H1 (cell line): Measurements from ENCODE around the gene POU2F1. TPM values are rescaled to one million over a fixed set of nuclear protein-coding genes. Genes with fewer than 3 reads are reported as not detected.

ENCODE experiments used
- CTCF ChIA-PET: fragments of 300-600 bp; sonication (Branson Sonifier 250); formaldehyde crosslinking; loops from one replicate; lab custom pipeline; 2021; ENCODE audit not compliant: partially characterized antibody; lab: Charles Lee
- POLR2A ChIA-PET: fragments of 300-600 bp; sonication (Branson Sonifier 250); formaldehyde crosslinking; loops from one replicate; lab custom pipeline; 2021; ENCODE audit warnings: inconsistent platforms; ENCODE audit not compliant: partially characterized antibody; lab: Charles Lee
- DNase-seq, 2 experiments: peaks; one replicate each; pipeline versions ENCODE4 v3.0.0 to v3.0.0-alpha.2; 2010 to 2022; ENCODE audit warnings: low spot score in 2 of 2, low read depth in 1 of 2, mixed read lengths in 1 of 2
- FAIRE-seq: peaks from 2 replicates; lab custom pipeline; 2011; peaks lifted over from hg19 to GRCh38; lab: Jason Lieb, UNC
- H2AFZ ChIP-seq: 2 replicates; pipeline ENCODE4 v1.8.1; 2012; ENCODE audit warnings: low read length, inconsistent platforms
- H2AK5ac ChIP-seq: 2 replicates; pipeline ENCODE4 v1.6.1; 2013; ENCODE audit warnings: low read depth, low read length
- H2BK120ac ChIP-seq: replicated peaks from 2 replicates; pipeline ENCODE3; 2013; ENCODE audit warnings: low read depth, low read length, inconsistent platforms
- H2BK12ac ChIP-seq: 2 replicates; pipeline ENCODE4 v1.6.1; 2013; ENCODE audit warnings: low read depth, low read length
- H2BK15ac ChIP-seq: 2 replicates; pipeline ENCODE4 v1.6.1; 2013; ENCODE audit warnings: low read length
- H2BK20ac ChIP-seq: 2 replicates; pipeline ENCODE4 v1.6.1; 2013; ENCODE audit warnings: low read length
- H2BK5ac ChIP-seq: 2 replicates; pipeline ENCODE4 v1.6.1; 2013; ENCODE audit warnings: low read depth, low read length
- H3K14ac ChIP-seq: 2 replicates; pipeline ENCODE4 v1.6.1; 2013; ENCODE audit warnings: inconsistent platforms; ENCODE audit not compliant: insufficient read length
- H3K18ac ChIP-seq: 2 replicates; pipeline ENCODE4 v1.6.1; 2013; ENCODE audit warnings: low read length; ENCODE audit errors: extremely low read depth
- H3K23ac ChIP-seq: 2 replicates; pipeline ENCODE4 v1.6.1; 2013; ENCODE audit warnings: inconsistent platforms; ENCODE audit not compliant: insufficient read length
- H3K23me2 ChIP-seq: 2 replicates; pipeline ENCODE4 v1.6.1; 2013; ENCODE audit warnings: low read depth, low read length
- H3K27ac ChIP-seq: 2 replicates; pipeline ENCODE4 v1.6.1; 2011; ENCODE audit warnings: low read depth, low read length, inconsistent platforms
- H3K27me3 ChIP-seq, 4 experiments: replicated peaks in 1 of 4; 1 replicate in 1 of 4; 2 replicates in 3 of 4; pipeline versions ENCODE4 v1.6.1 to v1.8.1; 2011 to 2013; ENCODE audit warnings: low read length in 3 of 4, mild to moderate bottlenecking in 3 of 4, inconsistent platforms in 2 of 4, mixed read lengths in 2 of 4, moderate library complexity in 1 of 4; ENCODE audit not compliant: control insufficient read depth in 3 of 4, insufficient read depth in 3 of 4; ENCODE audit errors: extremely low read depth in 1 of 4
- H3K36me3 ChIP-seq, 4 experiments: 2 replicates each; pipeline versions ENCODE4 v1.6.1 to v1.8.1; 2011 to 2013; ENCODE audit warnings: mild to moderate bottlenecking in 4 of 4, low read length in 3 of 4, moderate library complexity in 2 of 4, control low read depth in 1 of 4, inconsistent platforms in 1 of 4; ENCODE audit not compliant: insufficient read depth in 4 of 4, control insufficient read depth in 2 of 4
- H3K4ac ChIP-seq: replicated peaks from 2 replicates; pipeline ENCODE3; 2013; ENCODE audit warnings: low read length, low read depth, mixed read lengths, inconsistent platforms; ENCODE audit not compliant: insufficient read length
- H3K4me1 ChIP-seq, 4 experiments: replicated peaks in 1 of 4; 1 replicate in 1 of 4; 2 replicates in 3 of 4; pipeline versions ENCODE4 v1.6.1 to v1.8.1; 2011 to 2013; ENCODE audit warnings: low read length in 3 of 4, inconsistent platforms in 2 of 4, mixed read lengths in 1 of 4; ENCODE audit not compliant: insufficient read depth in 4 of 4, control insufficient read depth in 3 of 4
- H3K4me2 ChIP-seq, 2 experiments: 2 replicates each; pipeline versions ENCODE4 v1.6.1 to v1.8.1; 2011 to 2013; ENCODE audit warnings: low read depth in 2 of 2, low read length in 2 of 2, control low read depth in 1 of 2, inconsistent platforms in 1 of 2, mild to moderate bottlenecking in 1 of 2; ENCODE audit not compliant: insufficient read depth in 1 of 2
- H3K4me3 ChIP-seq, 4 experiments: fragments of 200-600, 300-600 bp in 1 of 4; sonication (generic), shearing (Covaris generic), sonication (Bioruptor Twin) in 1 of 4; 2 replicates each; pipeline versions ENCODE4 v1.5.1 to v1.8.1; 2011 to 2016; ENCODE audit warnings: low read length in 4 of 4, low read depth in 3 of 4, control low read depth in 2 of 4, inconsistent platforms in 2 of 4, mild to moderate bottlenecking in 2 of 4, mixed read lengths in 1 of 4, moderate library complexity in 1 of 4; ENCODE audit not compliant: insufficient read depth in 2 of 4; ENCODE audit errors: extremely low read depth in 1 of 4
- H3K56ac ChIP-seq: replicated peaks from 2 replicates; pipeline ENCODE3; 2013; ENCODE audit warnings: low read depth, mild to moderate bottlenecking, mixed read lengths, low read length, inconsistent platforms; ENCODE audit not compliant: insufficient read length
- H3K79me1 ChIP-seq: 2 replicates; pipeline ENCODE4 v1.6.1; 2013; ENCODE audit warnings: low read depth, low read length, control low read depth
- H3K79me2 ChIP-seq, 2 experiments: 2 replicates each; pipeline versions ENCODE4 v1.6.1 to v1.8.1; 2012 to 2013; ENCODE audit warnings: low read length in 2 of 2, mild to moderate bottlenecking in 2 of 2, inconsistent platforms in 1 of 2; ENCODE audit not compliant: insufficient read depth in 2 of 2, control insufficient read depth in 1 of 2
- H3K9ac ChIP-seq, 4 experiments: replicated peaks in 1 of 4; 1 replicate in 1 of 4; 2 replicates in 3 of 4; pipeline versions ENCODE4 v1.6.1 to v1.8.1; 2011 to 2013; ENCODE audit warnings: low read depth in 3 of 4, low read length in 3 of 4, control low read depth in 2 of 4, mild to moderate bottlenecking in 2 of 4, moderate library complexity in 2 of 4, inconsistent platforms in 1 of 4; ENCODE audit errors: extremely low read depth in 1 of 4
- H3K9me3 ChIP-seq, 2 experiments: 2 replicates each; pipeline versions ENCODE4 v1.6.1 to v1.8.1; 2012 to 2013; ENCODE audit warnings: mild to moderate bottlenecking in 2 of 2, moderate library complexity in 2 of 2, control low read depth in 1 of 2, inconsistent platforms in 1 of 2, low read depth in 1 of 2, low read length in 1 of 2, mixed read lengths in 1 of 2; ENCODE audit not compliant: insufficient read depth in 2 of 2
- H4K20me1 ChIP-seq, 2 experiments: replicated peaks in 1 of 2; 2 replicates each; pipeline versions ENCODE3 to v1.8.1; 2011 to 2013; ENCODE audit warnings: inconsistent platforms in 2 of 2, low read length in 2 of 2, mild to moderate bottlenecking in 1 of 2; ENCODE audit not compliant: insufficient read depth in 2 of 2, control insufficient read depth in 1 of 2
- H4K5ac ChIP-seq: 2 replicates; pipeline ENCODE4 v1.6.1; 2013; ENCODE audit warnings: low read length, low read depth, mixed read lengths, inconsistent platforms; ENCODE audit not compliant: insufficient read length
- H4K8ac ChIP-seq: 2 replicates; pipeline ENCODE4 v1.8.0; 2013; ENCODE audit warnings: mild to moderate bottlenecking, moderate library complexity, low read length, inconsistent platforms; ENCODE audit not compliant: insufficient read depth; ENCODE audit errors: extremely low read depth
- H4K91ac ChIP-seq: replicated peaks from 2 replicates; pipeline ENCODE3; 2013; ENCODE audit warnings: low read length, mixed read lengths, inconsistent platforms; ENCODE audit not compliant: insufficient read length
- BACH1 ChIP-seq: IDR thresholded peaks from 2 replicates; pipeline ENCODE4 v1.6.1; 2012; ENCODE audit warnings: low read length, improper control_type of control experiment
- BRCA1 ChIP-seq: IDR thresholded peaks from 2 replicates; pipeline ENCODE4 v1.6.1; 2012; ENCODE audit warnings: low read depth, low read length, improper control_type of control experiment
- CTBP2 ChIP-seq: IDR thresholded peaks from 2 replicates; pipeline ENCODE4 v1.7.0; 2011; ENCODE audit warnings: borderline replicate concordance, mild to moderate bottlenecking, moderate library complexity, mixed read lengths, low read length; ENCODE audit not compliant: insufficient read depth, insufficient read length
- JUN ChIP-seq: IDR thresholded peaks from 2 replicates; pipeline ENCODE4 v1.6.1; 2011; ENCODE audit warnings: low read depth, mild to moderate bottlenecking, improper control_type of control experiment, low read length
- JUND ChIP-seq: IDR thresholded peaks from 2 replicates; pipeline ENCODE4 v1.6.1; 2011; ENCODE audit warnings: mild to moderate bottlenecking, improper control_type of control experiment, low read length
- KDM1A ChIP-seq: fragments of 200-600, 300-600 bp; sonication (generic); IDR thresholded peaks from 2 replicates; pipeline ENCODE4 v1.7.1; 2016; ENCODE audit warnings: mild to moderate bottlenecking, low read length, borderline replicate concordance
- POLR2A ChIP-seq, 2 experiments: IDR thresholded peaks; 1 replicate in 1 of 2; 2 replicates in 1 of 2; pipeline ENCODE4 v1.6.1; 2011; ENCODE audit warnings: low read depth in 2 of 2, low read length in 2 of 2, mild to moderate bottlenecking in 2 of 2; ENCODE audit errors: control extremely low read depth in 1 of 2
- RFX5 ChIP-seq: IDR thresholded peaks from 2 replicates; pipeline ENCODE4 v1.6.1; 2011; ENCODE audit warnings: low read depth, low read length, improper control_type of control experiment, borderline replicate concordance
- SIX5 ChIP-seq: IDR thresholded peaks from 2 replicates; pipeline ENCODE4 v1.6.1; 2011; ENCODE audit warnings: mild to moderate bottlenecking, low read depth, low read length
- SP1 ChIP-seq: IDR thresholded peaks from 2 replicates; pipeline ENCODE4 v1.6.1; 2011; ENCODE audit warnings: low read depth, low read length
- TEAD4 ChIP-seq: IDR thresholded peaks from 2 replicates; pipeline ENCODE4 v1.6.1; 2012; ENCODE audit warnings: low read depth, low read length, inconsistent platforms, mixed read lengths
- USF2 ChIP-seq: IDR thresholded peaks from 2 replicates; pipeline ENCODE4 v1.6.1; 2011; ENCODE audit warnings: low read length, improper control_type of control experiment
- WGBS, 2 experiments: shearing (Covaris generic) in 1 of 2; methylation state at CpG; one replicate each; pipeline versions ENCODE4 v1.1.6 to v1.1.7; 2013 to 2015; ENCODE audit warnings: low lambda C conversion rate in 2 of 2, mixed read lengths in 2 of 2, inconsistent platforms in 1 of 2, low coverage in 1 of 2, missing lambda C conversion rate in 1 of 2; ENCODE audit not compliant: insufficient replicate concordance in 2 of 2, insufficient coverage in 1 of 2, insufficient read length in 1 of 2; ENCODE audit errors: extremely low coverage in 1 of 2, missing lambda C conversion rate in 1 of 2; 5-methylcytosine and 5-hydroxymethylcytosine counted together
- polyA plus RNA-seq, 7 experiments: library from polyadenylated mRNA; depleted of rRNA in 3 of 7; stranded (reverse) in 5 of 7; unstranded in 2 of 7; fragments of >200 nt in 5 of 7; fragments of 200-250 nt in 2 of 7; gene quantifications; 1 replicate in 5 of 7; 2 replicates in 1 of 7; 4 replicates in 1 of 7; pipeline versions ENCODE4 v1.2.1 to v1.2.3, GENCODE V29; 2011 to 2013; ENCODE audit warnings: missing spikeins in 2 of 7, mixed read lengths in 2 of 7
- total RNA-seq: library from RNA; stranded (reverse); fragmentation: NEBNext Ultra II Directional; extraction: Animal tissue kit (Norgen Biotek cat#: 25700); gene quantifications from 2 replicates; pipeline ENCODE4 v1.2.1, GENCODE V29; 2021
- TF ChIP-seq, protein P1 (sequence below): IDR thresholded peaks from 2 replicates; pipeline ENCODE4 v1.6.1; 2012; ENCODE audit warnings: inconsistent platforms

The POU2F1 gene
- total and polyA plus RNA-seq, 2 of the 8 experiments (the other 6 are each of a cell fraction or from before 2014, with no cell fraction given): 37.0 to 57.2 TPM

GRCh38 chr1:167237000-167237399 lies 16.3 kb downstream of the POU2F1 start:
- peaks cover 20 to 24% of the 10 kb centered on the region in 2 experiments for H4K20me1 ChIP-seq

More at GRCh38 chr1:167237000-167237399, 16.3 kb downstream of the POU2F1 start:
- Histone ChIP-seq H2BK20ac (no peak overlapping the region), H2AK5ac (no peak overlapping the region), H4K5ac (no peak overlapping the region), H3K79me1 (peaks cover 6% of the 10 kb centered on the region; the same call in 1 of the 2 replicates), H3K23ac (no peak overlapping the region), H2BK5ac (no peak overlapping the region), H3K56ac (no peak overlapping the region), H3K79me2 (peaks cover 24 to 98% of the 10 kb centered on the region in 2 experiments), H3K27ac (no peak overlapping the region), H3K4me2 (no peak overlapping the region), H3K27me3 (no peaks in the 10 kb centered on the region), H3K4me3 (no peak overlapping the region), H2BK12ac (no peak overlapping the region), H3K4me1 (peaks cover 0 to 4% (median 2%) of the 10 kb centered on the region in 4 experiments; a peak in 4 of 7 replicates), H3K23me2 (no peaks in the 10 kb centered on the region), H3K36me3 (no peaks in the 10 kb centered on the region), H3K18ac (no peak overlapping the region), H3K9me3 (no peaks in the 10 kb centered on the region), H3K9ac (no peak overlapping the region), H3K4ac (no peak overlapping the region), H2BK15ac (no peak overlapping the region), H2BK120ac (no peak overlapping the region), H2AFZ (no peak overlapping the region), H3K14ac (no peak overlapping the region), H4K91ac (no peak overlapping the region), H4K8ac (no peak overlapping the region)
- 98% methylated on average over 3 of the region's 3 CpGs; no CpG with 5 or more reads in 1 of the 2 experiments for WGBS, 2 experiments
- TF ChIP-seq JUND (no peak), POLR2A (IDR thresholded peaks at IDR 0.05; ENCODE audit: control extremely low read depth in 1 of 2, low read depth in 2 of 2, low read length in 2 of 2) (no peak), RFX5 (no peak), BACH1 (no peak), USF2 (no peak), KDM1A (no peak), SP1 (no peak), BRCA1 (no peak), TEAD4 (no peak), JUN (no peak), SIX5 (no peak), CTBP2 (no peak)
- TF ChIP-seq, protein P1, sequence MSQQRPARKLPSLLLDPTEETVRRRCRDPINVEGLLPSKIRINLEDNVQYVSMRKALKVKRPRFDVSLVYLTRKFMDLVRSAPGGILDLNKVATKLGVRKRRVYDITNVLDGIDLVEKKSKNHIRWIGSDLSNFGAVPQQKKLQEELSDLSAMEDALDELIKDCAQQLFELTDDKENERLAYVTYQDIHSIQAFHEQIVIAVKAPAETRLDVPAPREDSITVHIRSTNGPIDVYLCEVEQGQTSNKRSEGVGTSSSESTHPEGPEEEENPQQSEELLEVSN: no peak
- FAIRE-seq (no peak), DNase-seq (no peak)
- CTCF ChIA-PET: interaction anchor here (0.6 to 0.9 kb wide), 4 partner anchors 8 to 423 kb away, joined by 3 read pairs; no protein-coding TSS in a partner anchor
- POLR2A ChIA-PET: interaction anchor here (1.2 to 1.6 kb wide), 2 partner anchors 10 to 17 kb away, joined by 4 to 7 read pairs; no protein-coding TSS in a partner anchor
